Breast epithelium (tissue), 3 donors: ENCODE measurements around the gene ANKRD31.

Experiments
- POLR2A ChIP-seq: fragments of 450-650 bp; IDR thresholded peaks from one replicate; pipeline ENCODE4 v1.6.1; 2016; ENCODE audit warnings: antibody characterized with exemption, mild to moderate bottlenecking, moderate library complexity
- POLR2AphosphoS5 ChIP-seq, 3 donors: sonication (generic); formaldehyde crosslinking; IDR thresholded peaks; one replicate each; pipeline ENCODE4 v1.6.1; 2017; ENCODE audit warnings: antibody characterized with exemption in 3 of 3
- TF ChIP-seq, protein P1 (sequence below), 3 donors: fragments of 450-650 bp; IDR thresholded peaks; one replicate each; pipeline ENCODE4 v1.5.1; 2016 to 2017; ENCODE audit warnings: antibody characterized with exemption in 3 of 3, mild to moderate bottlenecking in 3 of 3, moderate library complexity in 3 of 3

DNA sequence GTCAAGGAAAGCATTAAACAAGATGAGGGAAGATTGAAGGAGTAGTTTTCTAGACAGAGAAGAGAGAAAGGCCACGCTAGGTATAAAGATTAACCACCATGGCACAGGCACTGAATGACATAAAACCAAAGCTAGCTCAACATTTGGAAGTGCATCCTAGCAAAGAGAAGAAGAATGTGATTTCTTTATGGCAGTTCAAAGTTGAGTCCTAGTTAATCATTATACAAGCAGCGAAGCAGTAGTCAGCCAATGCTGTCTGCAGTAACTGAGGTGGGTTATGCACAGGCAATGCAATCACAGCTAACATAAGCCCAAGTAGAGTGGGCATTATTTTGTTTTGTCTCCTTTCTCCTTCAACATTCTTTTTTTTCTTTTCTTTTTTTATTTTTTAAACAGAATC lies 24.0 kb upstream of the ANKRD31 start:
- no peak for TF ChIP-seq POLR2A
- TF ChIP-seq, protein P1, sequence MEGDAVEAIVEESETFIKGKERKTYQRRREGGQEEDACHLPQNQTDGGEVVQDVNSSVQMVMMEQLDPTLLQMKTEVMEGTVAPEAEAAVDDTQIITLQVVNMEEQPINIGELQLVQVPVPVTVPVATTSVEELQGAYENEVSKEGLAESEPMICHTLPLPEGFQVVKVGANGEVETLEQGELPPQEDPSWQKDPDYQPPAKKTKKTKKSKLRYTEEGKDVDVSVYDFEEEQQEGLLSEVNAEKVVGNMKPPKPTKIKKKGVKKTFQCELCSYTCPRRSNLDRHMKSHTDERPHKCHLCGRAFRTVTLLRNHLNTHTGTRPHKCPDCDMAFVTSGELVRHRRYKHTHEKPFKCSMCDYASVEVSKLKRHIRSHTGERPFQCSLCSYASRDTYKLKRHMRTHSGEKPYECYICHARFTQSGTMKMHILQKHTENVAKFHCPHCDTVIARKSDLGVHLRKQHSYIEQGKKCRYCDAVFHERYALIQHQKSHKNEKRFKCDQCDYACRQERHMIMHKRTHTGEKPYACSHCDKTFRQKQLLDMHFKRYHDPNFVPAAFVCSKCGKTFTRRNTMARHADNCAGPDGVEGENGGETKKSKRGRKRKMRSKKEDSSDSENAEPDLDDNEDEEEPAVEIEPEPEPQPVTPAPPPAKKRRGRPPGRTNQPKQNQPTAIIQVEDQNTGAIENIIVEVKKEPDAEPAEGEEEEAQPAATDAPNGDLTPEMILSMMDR (IDR thresholded peaks at IDR 0.05), result no peak
- no peak for TF ChIP-seq POLR2AphosphoS5 (IDR thresholded peaks at IDR 0.05)
